ENCODE measurements around the gene RHAG. TPM values are rescaled to one million over a fixed set of nuclear protein-coding genes. Genes with fewer than 3 reads are reported as not detected.

RHAG gene
- total RNA-seq, 1 experiment from 2014 or later, result not detected

- no peak overlapping the region for H2AFZ ChIP-seq (ENCODE audit: low read length)
- ChIA-PET POLR2A (ENCODE audit: unreplicated experiment) (no interaction called here), CTCF (interaction anchor here (0.6 kb wide), 1 partner anchor 251 kb away, joined by 3 read pairs; no protein-coding TSS in a partner anchor)
These were observed 16.8 kb upstream of the RHAG start for GRCh38 chr6:49653438-49653837.

GRCh38 chr6:49651239-49651638 is 14.6 kb upstream of the RHAG start:
- Histone ChIP-seq H3K27me3 (ENCODE audit: low read length) (peaks cover 9% of the 10 kb centered on the region), H3F3A (ENCODE audit: low read length, unreplicated experiment) (no peaks in the 10 kb centered on the region), H3K4me3 (ENCODE audit: low read length) (no peak overlapping the region), H3K4me2 (ENCODE audit: low read length) (no peak overlapping the region), H4K20me1 (ENCODE audit: low read length) (no peaks in the 10 kb centered on the region), H3K27ac (ENCODE audit: low read length) (no peak overlapping the region), H3K9ac (ENCODE audit: low read length) (no peak overlapping the region), H3K9me3 (ENCODE audit: low read length) (no peaks in the 10 kb centered on the region), H3K36me3 (ENCODE audit: low read depth, low read length) (no peaks in the 10 kb centered on the region), H3K4me1 (ENCODE audit: insufficient read depth, low read length) (no peaks in the 10 kb centered on the region), H3K79me2 (ENCODE audit: low read length) (no peaks in the 10 kb centered on the region), H2AFZ (ENCODE audit: low read length) (no peak overlapping the region), H3K9me2 (replicated peaks; ENCODE audit: low read length) (no peaks in the 10 kb centered on the region)
- ATAC-seq (no peak), DNase-seq (no peak)
- TF ChIP-seq EZH2phosphoT487 (IDR thresholded peaks at IDR 0.05; ENCODE audit: borderline replicate concordance, low read length) (no peak), CTCF (conservative IDR thresholded peaks at IDR 0.05; ENCODE audit: low read depth, low read length) (no peak), EZH2 (IDR thresholded peaks at IDR 0.05; ENCODE audit: low read length, unreplicated experiment) (no peak)
- no TSS peak for BruUV-seq (replicated peaks)
- ChIA-PET CTCF (no interaction called here), POLR2A (ENCODE audit: unreplicated experiment) (no interaction called here)
- intact Hi-C loops (cut with micrococcal nuclease), result no loop called here

More at GRCh38 chr6:49653438-49653837, 16.8 kb upstream of the RHAG start:
- BruUV-seq (replicated peaks), result no TSS peak
- intact Hi-C loops (cut with micrococcal nuclease), result no loop called here
- Histone ChIP-seq H3K9me3 (ENCODE audit: low read length) (no peaks in the 10 kb centered on the region), H3K36me3 (ENCODE audit: low read depth, low read length) (no peaks in the 10 kb centered on the region), H3K9ac (ENCODE audit: low read length) (no peak overlapping the region), H3K4me2 (ENCODE audit: low read length) (no peak overlapping the region), H3K27ac (ENCODE audit: low read length) (no peak overlapping the region), H3F3A (ENCODE audit: low read length, unreplicated experiment) (no peaks in the 10 kb centered on the region), H3K4me3 (ENCODE audit: low read length) (no peak overlapping the region), H3K4me1 (ENCODE audit: insufficient read depth, low read length) (no peaks in the 10 kb centered on the region), H3K79me2 (ENCODE audit: low read length) (no peaks in the 10 kb centered on the region), H3K9me2 (replicated peaks; ENCODE audit: low read length) (no peaks in the 10 kb centered on the region), H4K20me1 (ENCODE audit: low read length) (no peaks in the 10 kb centered on the region), H3K27me3 (ENCODE audit: low read length) (peaks cover 9% of the 10 kb centered on the region)
- ATAC-seq, result no peak
- TF ChIP-seq EZH2phosphoT487 (IDR thresholded peaks at IDR 0.05; ENCODE audit: borderline replicate concordance, low read length) (no peak), EZH2 (IDR thresholded peaks at IDR 0.05; ENCODE audit: low read length, unreplicated experiment) (no peak), CTCF (conservative IDR thresholded peaks at IDR 0.05; ENCODE audit: low read depth, low read length) (no peak)
- DNase-seq, result no peak

- H3K9me3 ChIP-seq (ENCODE audit: low read length), result no peaks in the 10 kb centered on the region
- H3K9ac ChIP-seq (ENCODE audit: low read length), result no peak overlapping the region
- TF ChIP-seq EZH2 (IDR thresholded peaks at IDR 0.05; ENCODE audit: low read length, unreplicated experiment) (no peak), EZH2phosphoT487 (IDR thresholded peaks at IDR 0.05; ENCODE audit: borderline replicate concordance, low read length) (no peak), CTCF (conservative IDR thresholded peaks at IDR 0.05; ENCODE audit: low read depth, low read length) (no peak)
- no peak overlapping the region for H3K4me2 ChIP-seq (ENCODE audit: low read length)
- POLR2A ChIA-PET (ENCODE audit: unreplicated experiment), result no interaction called here
- CTCF ChIA-PET, result no interaction called here
- no peaks in the 10 kb centered on the region for H3K9me2 ChIP-seq (replicated peaks; ENCODE audit: low read length)
- intact Hi-C loops (cut with micrococcal nuclease), result no loop called here
- H2AFZ ChIP-seq (ENCODE audit: low read length), result no peak overlapping the region
- ATAC-seq, result no peak
- no peak for DNase-seq
- H3K79me2 ChIP-seq (ENCODE audit: low read length), result no peaks in the 10 kb centered on the region
- H3K4me3 ChIP-seq (ENCODE audit: low read length), result no peak overlapping the region
- no peaks in the 10 kb centered on the region for H3K36me3 ChIP-seq (ENCODE audit: low read depth, low read length)
- BruUV-seq (replicated peaks), result no TSS peak
- no peaks in the 10 kb centered on the region for H3K4me1 ChIP-seq (ENCODE audit: insufficient read depth, low read length)
- peaks cover 6% of the 10 kb centered on the region for H3K27me3 ChIP-seq (ENCODE audit: low read length)
- H3K27ac ChIP-seq (ENCODE audit: low read length), result no peak overlapping the region
- H3F3A ChIP-seq (ENCODE audit: low read length, unreplicated experiment), result no peaks in the 10 kb centered on the region
- no peaks in the 10 kb centered on the region for H4K20me1 ChIP-seq (ENCODE audit: low read length)
These were observed 13.3 kb upstream of the RHAG start for GRCh38 chr6:49649988-49650387.

Measured in PC-3 (cell line).